Spleen (tissue), 11 donors: Measurements from ENCODE around the gene IGFALS. TPM values are rescaled to one million over a fixed set of nuclear protein-coding genes. Genes with fewer than 3 reads are reported as not detected.

Experiments used
- DNase-seq: peaks from one replicate; pipeline ENCODE4 v3.0.0-alpha.2; 2020
- H3K27ac ChIP-seq, 8 donors: fragments of 200-600 bp; sonication (generic) in 7 of 8; 1 replicate in 4 of 8; 2 replicates in 4 of 8; pipeline versions ENCODE4 v1.5.0 to v1.8.0; 2016 to 2021; ENCODE audit warnings: inconsistent platforms in 4 of 8, mild to moderate bottlenecking in 4 of 8, moderate library complexity in 1 of 8
- H3K27me3 ChIP-seq, 7 donors: fragments of 200-600 bp; sonication (generic) in 6 of 7; replicated peaks in 1 of 7; 1 replicate in 4 of 7; 2 replicates in 3 of 7; pipeline versions ENCODE4 v1.5.0 to v1.8.0; 2016 to 2021; ENCODE audit warnings: inconsistent platforms in 3 of 7, mild to moderate bottlenecking in 1 of 7
- H3K36me3 ChIP-seq, 6 donors: fragments of 200-600 bp; sonication (generic) in 5 of 6; 1 replicate in 4 of 6; 2 replicates in 2 of 6; pipeline versions ENCODE4 v1.5.0 to v1.8.0; 2016 to 2021; ENCODE audit warnings: inconsistent platforms in 2 of 6
- H3K4me1 ChIP-seq, 6 donors: fragments of 200-600 bp; sonication (generic) in 5 of 6; 1 replicate in 3 of 6; 2 replicates in 3 of 6; pipeline versions ENCODE4 v1.5.0 to v1.8.0; 2016 to 2021; ENCODE audit warnings: inconsistent platforms in 3 of 6
- H3K4me3 ChIP-seq, 8 donors: fragments of 200-600 bp; sonication (generic) in 7 of 8; 1 replicate in 4 of 8; 2 replicates in 4 of 8; pipeline versions ENCODE4 v1.5.0 to v1.8.0; 2016 to 2021; ENCODE audit warnings: inconsistent platforms in 4 of 8, mild to moderate bottlenecking in 4 of 8, moderate library complexity in 2 of 8
- H3K9me3 ChIP-seq, 8 donors: fragments of 200-600 bp; sonication (generic) in 7 of 8; 1 replicate in 4 of 8; 2 replicates in 4 of 8; pipeline versions ENCODE4 v1.5.0 to v1.8.0; 2016 to 2021; ENCODE audit warnings: inconsistent platforms in 4 of 8
- CTCF ChIP-seq, 11 experiments: fragments of 200-600 bp in 7 of 11; fragments of 450-650 bp in 4 of 11; sonication (generic) in 4 of 11; IDR thresholded peaks in 8 of 11; conservative IDR thresholded peaks in 3 of 11; 1 replicate in 7 of 11; 2 replicates in 4 of 11; pipeline versions ENCODE4 v1.4.0 to v1.8.0; 2016 to 2021; ENCODE audit warnings: antibody characterized with exemption in 11 of 11, inconsistent platforms in 4 of 11, mild to moderate bottlenecking in 1 of 11
- POLR2A ChIP-seq, 3 donors: fragments of 450-650 bp; IDR thresholded peaks; one replicate each; pipeline ENCODE4 v1.5.1; 2017; ENCODE audit warnings: antibody characterized with exemption in 3 of 3, mild to moderate bottlenecking in 1 of 3
- POLR2AphosphoS5 ChIP-seq, 3 donors: sonication (generic); formaldehyde crosslinking; IDR thresholded peaks; one replicate each; pipeline ENCODE4 v1.5.1; 2017; ENCODE audit warnings: antibody characterized with exemption in 3 of 3
- WGBS, 5 donors: extraction: QIAGEN DNeasy Blood & Tissue Kit in 3 of 5; methylation state at CpG; one replicate each; pipeline versions ENCODE4 v1.1.5 to v1.1.7; 2013 to 2018; 5-methylcytosine and 5-hydroxymethylcytosine counted together
- intact Hi-C: fragments of 100-400 bp; cut with DNase I; formaldehyde crosslinking; loops from one replicate; pipeline ENCODE4 v1.15.0; 2023; ENCODE audit warnings: low total_unique reads
- polyA plus RNA-seq, 3 donors: library from polyadenylated mRNA; stranded (reverse); fragments of 200-250 nt; gene quantifications; one replicate each; pipeline ENCODE4 v1.2.1, GENCODE V29; 2013
- total RNA-seq, 7 donors: library from RNA; depleted of rRNA in 3 of 7; stranded (reverse); fragments of >200 nt in 3 of 7; fragmentation: NEBNext Ultra II Directional in 4 of 7; extraction: Animal tissue kit (Norgen Biotek cat#: 25700) in 4 of 7; gene quantifications; one replicate each; pipeline versions ENCODE4 v1.1.0 to v1.2.1, GENCODE V29; 2016 to 2021
- donor health status: healthy with polysubstance abuse.
- donor health status: DM: no; HTN: no; CAD: no; lungs with moderate emphysema.
- donor health status: DM: no; HTN: no; CAD: no.
- donor health status: Bipolar disorder and iron deficiency.
- donor health status: healthy.
- donor health status: DM: no; HTN: no; CAD: no.
- donor health status: DM: yes; HTN: yes; CAD: no.

Gene IGFALS
- total and polyA plus RNA-seq, 10 donors, result 0.14 to 0.63 (median 0.29) TPM; not detected in 2

- no peaks in the 10 kb centered on the region for H3K9me3 ChIP-seq
- no peak overlapping the region for H3K4me3 ChIP-seq
- WGBS, 5 donors, result 82 to 92% (median 88%) methylated on average over 21 to 34 of the region's 34 CpGs
- H3K27me3 ChIP-seq, result no peaks in the 10 kb centered on the region
- intact Hi-C loops, result no loop called here
- H3K27ac ChIP-seq, result no peak overlapping the region
- peaks cover 0 to 65% (median 36%) of the 10 kb centered on the region in 6 donors for H3K36me3 ChIP-seq
- peak; percentile 76 for DNase-seq
- H3K4me1 ChIP-seq, result peaks cover 29 to 88% (median 44%) of the 10 kb centered on the region in 6 donors
- peak; percentile 5 to 53 (median 28) for TF ChIP-seq POLR2AphosphoS5 (IDR thresholded peaks at IDR 0.05)
- no peak for TF ChIP-seq POLR2A (IDR thresholded peaks at IDR 0.05)
- TF ChIP-seq CTCF (IDR thresholded peaks at IDR 0.05 in 8 of 11, conservative IDR thresholded peaks at IDR 0.05 in 3 of 11), result no peak
Observed at GRCh38 chr16:1778200-1779179, 15.0 kb downstream of the IGFALS start.

- Histone ChIP-seq H3K27ac (no peak overlapping the region), H3K9me3 (no peaks in the 10 kb centered on the region), H3K4me1 (peaks cover 29 to 87% (median 41%) of the 10 kb centered on the region in 6 donors), H3K4me3 (no peak overlapping the region), H3K27me3 (no peaks in the 10 kb centered on the region), H3K36me3 (peaks cover 0 to 65% (median 36%) of the 10 kb centered on the region in 6 donors)
- TF ChIP-seq CTCF (IDR thresholded peaks at IDR 0.05 in 8 of 11, conservative IDR thresholded peaks at IDR 0.05 in 3 of 11) (no peak), POLR2AphosphoS5 (IDR thresholded peaks at IDR 0.05) (peak; percentile 5 to 64 (median 21)), POLR2A (IDR thresholded peaks at IDR 0.05) (no peak)
- DNase-seq, result no peak
- 76 to 89% (median 85%) methylated on average over 19 to 36 of the region's 36 CpGs for WGBS, 5 donors
- intact Hi-C loops, result no loop called here
Observed at GRCh38 chr16:1777375-1778199, 15.9 kb downstream of the IGFALS start.

GRCh38 chr16:1776991-1777374, 16.5 kb downstream of the IGFALS start:
- WGBS, 5 donors, result 88 to 94% (median 93%) methylated on average over 16 to 22 of the region's 22 CpGs
- Histone ChIP-seq H3K27me3 (no peaks in the 10 kb centered on the region), H3K4me3 (no peak overlapping the region), H3K9me3 (no peaks in the 10 kb centered on the region), H3K36me3 (peaks cover 0 to 65% (median 36%) of the 10 kb centered on the region in 6 donors), H3K4me1 (peaks cover 30 to 93% (median 46%) of the 10 kb centered on the region in 6 donors), H3K27ac (no peak overlapping the region)
- intact Hi-C loops, result no loop called here
- TF ChIP-seq POLR2A (IDR thresholded peaks at IDR 0.05) (no peak), POLR2AphosphoS5 (IDR thresholded peaks at IDR 0.05) (peak in 2 of 3 donors; percentile 30 to 41), CTCF (IDR thresholded peaks at IDR 0.05 in 8 of 11, conservative IDR thresholded peaks at IDR 0.05 in 3 of 11) (no peak)
- DNase-seq, result no peak
